A549 (cell line): ENCODE measurements around the gene ANO8. TPM values are rescaled to one million over a fixed set of nuclear protein-coding genes. Genes with fewer than 3 reads are reported as not detected.

ENCODE experiments used
- ATAC-seq, 2 experiments: fragments of 200-7000 bp in 1 of 2; fragments of >200 bp in 1 of 2; cut with Nextera tagmentation in 1 of 2; cut with Tn5 transposase in 1 of 2; 3 replicates each; pipeline versions ENCODE4 v1.8.0 to v1.9.1; 2018 to 2020; ENCODE audit warnings: mild to moderate bottlenecking in 1 of 2, moderate library complexity in 1 of 2
- CTCF ChIA-PET: fragments of 300-600 bp; sonication (Branson Sonifier 250); formaldehyde crosslinking; extraction: SDS; loops from one replicate; lab custom pipeline; 2021; ENCODE audit warnings: antibody characterized with exemption, inconsistent platforms; lab: Yijun Ruan, JAX
- POLR2A ChIA-PET: fragments of 350-600 bp; formaldehyde crosslinking; extraction: SDS; loops from one replicate; lab custom pipeline; 2021; ENCODE audit warnings: antibody characterized with exemption, inconsistent platforms; lab: Yijun Ruan, JAX
- DNase-seq, 2 experiments: peaks; one replicate each; pipeline versions ENCODE4 v3.0.0 to v3.0.0-alpha.2; 2011 to 2016; ENCODE audit warnings: low read depth in 1 of 2, low spot score in 1 of 2
- FAIRE-seq: peaks from 2 replicates; lab custom pipeline; 2011; peaks lifted over from hg19 to GRCh38; lab: Jason Lieb, UNC
- H3K27ac ChIP-seq, 2 experiments: fragments of >200 bp; sonication (Bioruptor Twin); formaldehyde crosslinking; 3 replicates each; pipeline ENCODE4 v1.5.1; 2016 to 2017
- H3K4me1 ChIP-seq: fragments of >200 bp; sonication (Bioruptor Twin); formaldehyde crosslinking; 3 replicates; pipeline ENCODE4 v1.6.1; 2016
- H3K4me2 ChIP-seq: fragments of >200 bp; sonication (Bioruptor Twin); formaldehyde crosslinking; 3 replicates; pipeline ENCODE4 v1.6.1; 2016
- H3K4me3 ChIP-seq: fragments of >200 bp; sonication (Bioruptor Twin); formaldehyde crosslinking; 3 replicates; pipeline ENCODE4 v1.5.1; 2016
- H3K9me3 ChIP-seq: fragments of >200 bp; sonication (Bioruptor Twin); formaldehyde crosslinking; 3 replicates; pipeline ENCODE4 v1.6.1; 2016
- BHLHE40 ChIP-seq: IDR thresholded peaks from 2 replicates; pipeline ENCODE4 v1.6.1; 2012; ENCODE audit warnings: low read depth, low read length, inconsistent platforms
- CBX2 ChIP-seq: fragments of 200-600 bp; sonication (generic); IDR thresholded peaks from 2 replicates; pipeline ENCODE4 v1.6.1; 2016; ENCODE audit warnings: low read depth, mild to moderate bottlenecking, borderline replicate concordance
- CHD2 ChIP-seq: fragments of 150-350 bp; IDR thresholded peaks from 2 replicates; pipeline ENCODE4 v1.6.1; 2014; ENCODE audit warnings: low read length; ENCODE audit not compliant: partially characterized antibody
- EP300 ChIP-seq, 2 experiments: fragments of >200 bp; sonication (Bioruptor Twin); formaldehyde crosslinking; IDR thresholded peaks; 2 replicates in 1 of 2; 3 replicates in 1 of 2; pipeline ENCODE4 v1.6.1; 2016 to 2017
- FOSB ChIP-seq: fragments of 250-450 bp; sonication (Bioruptor Pico); IDR thresholded peaks from 2 replicates; pipeline ENCODE4 v1.5.0; 2020; ENCODE audit warnings: mild to moderate bottlenecking, moderate library complexity
- HOXB13 ChIP-seq: fragments of 250-450 bp; sonication (Bioruptor Pico); IDR thresholded peaks from 2 replicates; pipeline ENCODE4 v1.5.0; 2020; ENCODE audit warnings: low read depth, mild to moderate bottlenecking, moderate library complexity
- JUN ChIP-seq, 2 experiments: fragments of >200 bp; sonication (Bioruptor Twin); formaldehyde crosslinking; IDR thresholded peaks; 2 replicates in 1 of 2; 3 replicates in 1 of 2; pipeline ENCODE4 v1.6.1; 2016 to 2017
- KDM1A ChIP-seq: fragments of 200-600 bp; sonication (generic); IDR thresholded peaks from 2 replicates; pipeline ENCODE4 v1.6.1; 2016; ENCODE audit warnings: low read depth, mild to moderate bottlenecking
- MYC ChIP-seq: IDR thresholded peaks from 2 replicates; pipeline ENCODE4 v1.6.1; 2012; ENCODE audit warnings: mild to moderate bottlenecking, inconsistent platforms, low read length, improper control_type of control experiment, borderline replicate concordance
- POLR2AphosphoS2 ChIP-seq: conservative IDR thresholded peaks from 2 replicates; pipeline ENCODE4 v1.6.1; 2012; ENCODE audit warnings: low read length, improper control_type of control experiment, inconsistent platforms
- RAD21 ChIP-seq, 2 experiments: fragments of >200 bp in 1 of 2; sonication (Bioruptor Twin) in 1 of 2; formaldehyde crosslinking in 1 of 2; IDR thresholded peaks in 1 of 2; conservative IDR thresholded peaks in 1 of 2; 2 replicates in 1 of 2; 3 replicates in 1 of 2; pipeline ENCODE4 v1.6.1; 2012 to 2018; ENCODE audit warnings: inconsistent platforms in 1 of 2
- SREBF2 ChIP-seq: fragments of 450-650 bp; IDR thresholded peaks from 2 replicates; pipeline ENCODE4 v1.6.1; 2014; ENCODE audit warnings: mild to moderate bottlenecking, moderate library complexity
- TFCP2L1 ChIP-seq: fragments of 250-450 bp; sonication (Bioruptor Pico); IDR thresholded peaks from 2 replicates; pipeline ENCODE4 v1.5.0; 2021; ENCODE audit warnings: mild to moderate bottlenecking
- TP53 ChIP-seq: fragments of 250-450 bp; sonication (Bioruptor Pico); IDR thresholded peaks from 2 replicates; pipeline ENCODE4 v1.5.0; 2021; ENCODE audit warnings: mild to moderate bottlenecking, moderate library complexity
- ZC3H11A ChIP-seq: fragments of 450-650 bp; IDR thresholded peaks from 2 replicates; pipeline ENCODE4 v1.6.1; 2014; ENCODE audit warnings: antibody characterized with exemption, mild to moderate bottlenecking
- ZFP36 ChIP-seq: fragments of 450-650 bp; IDR thresholded peaks from 2 replicates; pipeline ENCODE4 v1.6.1; 2014; ENCODE audit warnings: borderline replicate concordance; ENCODE audit not compliant: partially characterized antibody
- WGBS: methylation state at CpG from one replicate; pipeline ENCODE4 v1.1.6; 2017; ENCODE audit errors: missing lambda C conversion rate; 5-methylcytosine and 5-hydroxymethylcytosine counted together
- polyA plus RNA-seq, 4 experiments: library from polyadenylated mRNA; depleted of rRNA in 3 of 4; stranded (reverse); fragments of >200 nt; fragmentation: RNase III in 1 of 4; extraction: RNeasy Plus Mini Kit Qiagen cat#74134 plus additional on column Dnase treatment in 1 of 4; gene quantifications; 2 replicates in 3 of 4; 3 replicates in 1 of 4; pipeline ENCODE4 v1.2.3, GENCODE V29; 2011 to 2017
- TF ChIP-seq, protein P1 (sequence below): fragments of >200 bp; sonication (Bioruptor Twin); formaldehyde crosslinking; IDR thresholded peaks from 2 replicates; pipeline ENCODE4 v1.6.1; 2016
- TF ChIP-seq, protein P2 (sequence below): fragments of 250-450 bp; sonication (Bioruptor Pico); IDR thresholded peaks from 2 replicates; pipeline ENCODE4 v1.5.0; 2020; ENCODE audit warnings: low read depth, mild to moderate bottlenecking, moderate library complexity
- TF ChIP-seq, protein P3 (sequence below): fragments of 200-600 bp; sonication (generic); IDR thresholded peaks from 2 replicates; pipeline ENCODE4 v1.6.1; 2016; ENCODE audit warnings: antibody characterized with exemption, mild to moderate bottlenecking, moderate library complexity

Gene ANO8
- polyA plus RNA-seq, 2 of the 4 experiments (the other 2 are of a cell fraction), result 2.2 to 5.5 TPM

DNA sequence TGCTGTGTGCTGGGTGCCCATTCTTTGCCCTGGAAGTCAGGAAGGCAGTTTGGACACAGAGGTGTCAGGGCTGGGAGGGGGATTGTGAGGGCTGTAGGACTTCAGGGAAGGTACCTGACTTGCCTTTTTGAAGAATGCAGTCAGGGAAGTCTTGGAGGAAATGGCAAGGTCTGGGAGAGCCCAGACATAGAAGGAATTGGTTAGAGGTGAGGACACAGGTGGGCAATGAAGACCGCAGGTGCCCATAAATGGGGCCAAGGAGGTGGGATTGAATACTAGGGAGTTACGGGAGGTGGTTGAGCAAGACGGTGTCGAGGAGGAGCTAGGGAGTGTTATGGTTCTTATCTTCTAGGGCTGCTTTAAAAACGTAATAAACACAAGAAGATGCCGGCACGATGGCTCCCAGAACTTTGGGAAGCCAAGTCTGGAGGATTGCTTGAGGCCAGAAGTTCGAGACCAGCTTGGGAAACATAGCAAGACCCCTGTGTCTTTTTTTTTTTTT, 26.7 kb downstream of the ANO8 start:
- Histone ChIP-seq H3K27ac (no peak overlapping the region), H3K4me1 (peaks cover 47% of the 10 kb centered on the region), H3K4me3 (no peak overlapping the region), H3K9me3 (no peaks in the 10 kb centered on the region), H3K4me2 (no peak overlapping the region)
- no peak for TF ChIP-seq HOXB13 (CRISPR knock-in tag)
- TF ChIP-seq MYC, result no peak
- TF ChIP-seq JUN (IDR thresholded peaks at IDR 0.05), result no peak
- no peak for TF ChIP-seq TFCP2L1 (CRISPR knock-in tag)
- no peak for TF ChIP-seq ZFP36
- no peak for TF ChIP-seq EP300 (IDR thresholded peaks at IDR 0.05)
- ChIA-PET POLR2A (no interaction called here), CTCF (interaction anchor here (8.7 kb wide), 1 partner anchor 14 kb away, joined by 98 read pairs; no protein-coding TSS in a partner anchor)
- DNase-seq, result no peak
- no peak for FAIRE-seq
- 76% methylated on average over 8 of the region's 8 CpGs for WGBS
- no peak for ATAC-seq

DNA sequence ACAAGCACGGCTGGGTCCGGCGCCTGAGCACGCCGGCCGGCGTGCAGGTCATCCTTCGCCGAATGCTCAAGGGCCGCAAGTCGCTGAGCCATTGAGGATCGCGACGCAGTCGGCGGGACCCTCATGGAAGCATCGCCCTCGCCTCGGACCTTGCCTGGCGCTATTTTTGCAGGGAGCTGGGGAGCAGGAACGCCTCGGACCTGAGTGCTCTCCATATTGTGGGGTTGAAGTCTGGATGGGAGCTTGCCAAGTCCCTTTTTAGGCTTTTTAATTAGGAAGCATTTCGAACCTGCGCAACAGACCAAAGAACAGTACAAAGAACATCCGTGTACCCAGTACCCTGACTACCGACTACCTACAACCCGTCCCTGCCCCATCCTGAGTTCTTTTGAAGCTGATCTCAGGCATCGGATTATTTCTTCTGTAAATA, 28.4 kb downstream of the ANO8 start:
- ChIA-PET POLR2A (no interaction called here), CTCF (interaction anchor here (1.6 to 8.7 kb wide), 2 partner anchors 13 to 84 kb away, joined by 4 to 98 read pairs; no protein-coding TSS in a partner anchor)
- peak overlapping the region; percentile 80 to 99 for H3K27ac ChIP-seq
- FAIRE-seq (no peak), ATAC-seq (no peak), DNase-seq (no peak)
- H3K4me3 ChIP-seq, result peak overlapping the region; percentile 50
- no peaks in the 10 kb centered on the region for H3K9me3 ChIP-seq
- peak overlapping the region; percentile 69 for H3K4me2 ChIP-seq
- H3K4me1 ChIP-seq, result peaks cover 38% of the 10 kb centered on the region
- WGBS, result 32% methylated on average over 6 of the region's 28 CpGs
- TF ChIP-seq TFCP2L1 (CRISPR knock-in tag) (no peak), MYC (no peak), CHD2 (no peak), KDM1A (peak; percentile 6; the same call in 1 of the 2 replicates), CBX2 (no peak), FOSB (no peak), RAD21 (conservative IDR thresholded peaks at IDR 0.05 in 1 of 2, IDR thresholded peaks at IDR 0.05 in 1 of 2) (no peak), POLR2AphosphoS2 (no peak), BHLHE40 (no peak), SREBF2 (no peak), TP53 (0 out of 2 replicates have a peak, but pooled peaks have one; percentile 20), ZC3H11A (no peak)
- TF ChIP-seq, protein P1, sequence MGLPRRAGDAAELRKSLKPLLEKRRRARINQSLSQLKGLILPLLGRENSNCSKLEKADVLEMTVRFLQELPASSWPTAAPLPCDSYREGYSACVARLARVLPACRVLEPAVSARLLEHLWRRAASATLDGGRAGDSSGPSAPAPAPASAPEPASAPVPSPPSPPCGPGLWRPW, result no peak
- TF ChIP-seq, protein P2, sequence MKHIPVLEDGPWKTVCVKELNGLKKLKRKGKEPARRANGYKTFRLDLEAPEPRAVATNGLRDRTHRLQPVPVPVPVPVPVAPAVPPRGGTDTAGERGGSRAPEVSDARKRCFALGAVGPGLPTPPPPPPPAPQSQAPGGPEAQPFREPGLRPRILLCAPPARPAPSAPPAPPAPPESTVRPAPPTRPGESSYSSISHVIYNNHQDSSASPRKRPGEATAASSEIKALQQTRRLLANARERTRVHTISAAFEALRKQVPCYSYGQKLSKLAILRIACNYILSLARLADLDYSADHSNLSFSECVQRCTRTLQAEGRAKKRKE, result no peak
- TF ChIP-seq, protein P3, sequence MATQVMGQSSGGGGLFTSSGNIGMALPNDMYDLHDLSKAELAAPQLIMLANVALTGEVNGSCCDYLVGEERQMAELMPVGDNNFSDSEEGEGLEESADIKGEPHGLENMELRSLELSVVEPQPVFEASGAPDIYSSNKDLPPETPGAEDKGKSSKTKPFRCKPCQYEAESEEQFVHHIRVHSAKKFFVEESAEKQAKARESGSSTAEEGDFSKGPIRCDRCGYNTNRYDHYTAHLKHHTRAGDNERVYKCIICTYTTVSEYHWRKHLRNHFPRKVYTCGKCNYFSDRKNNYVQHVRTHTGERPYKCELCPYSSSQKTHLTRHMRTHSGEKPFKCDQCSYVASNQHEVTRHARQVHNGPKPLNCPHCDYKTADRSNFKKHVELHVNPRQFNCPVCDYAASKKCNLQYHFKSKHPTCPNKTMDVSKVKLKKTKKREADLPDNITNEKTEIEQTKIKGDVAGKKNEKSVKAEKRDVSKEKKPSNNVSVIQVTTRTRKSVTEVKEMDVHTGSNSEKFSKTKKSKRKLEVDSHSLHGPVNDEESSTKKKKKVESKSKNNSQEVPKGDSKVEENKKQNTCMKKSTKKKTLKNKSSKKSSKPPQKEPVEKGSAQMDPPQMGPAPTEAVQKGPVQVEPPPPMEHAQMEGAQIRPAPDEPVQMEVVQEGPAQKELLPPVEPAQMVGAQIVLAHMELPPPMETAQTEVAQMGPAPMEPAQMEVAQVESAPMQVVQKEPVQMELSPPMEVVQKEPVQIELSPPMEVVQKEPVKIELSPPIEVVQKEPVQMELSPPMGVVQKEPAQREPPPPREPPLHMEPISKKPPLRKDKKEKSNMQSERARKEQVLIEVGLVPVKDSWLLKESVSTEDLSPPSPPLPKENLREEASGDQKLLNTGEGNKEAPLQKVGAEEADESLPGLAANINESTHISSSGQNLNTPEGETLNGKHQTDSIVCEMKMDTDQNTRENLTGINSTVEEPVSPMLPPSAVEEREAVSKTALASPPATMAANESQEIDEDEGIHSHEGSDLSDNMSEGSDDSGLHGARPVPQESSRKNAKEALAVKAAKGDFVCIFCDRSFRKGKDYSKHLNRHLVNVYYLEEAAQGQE, result no peak
